HG03108 (cell line): ENCODE data around the gene TNIK.

Source experiments
- ATAC-seq: cut with Tn5 transposase; IDR thresholded peaks from one replicate; pipeline ENCODE4 v1.9.1; 2021; ENCODE audit warnings: moderate library complexity; ENCODE audit not compliant: unreplicated experiment

Gene TNIK

DNA sequence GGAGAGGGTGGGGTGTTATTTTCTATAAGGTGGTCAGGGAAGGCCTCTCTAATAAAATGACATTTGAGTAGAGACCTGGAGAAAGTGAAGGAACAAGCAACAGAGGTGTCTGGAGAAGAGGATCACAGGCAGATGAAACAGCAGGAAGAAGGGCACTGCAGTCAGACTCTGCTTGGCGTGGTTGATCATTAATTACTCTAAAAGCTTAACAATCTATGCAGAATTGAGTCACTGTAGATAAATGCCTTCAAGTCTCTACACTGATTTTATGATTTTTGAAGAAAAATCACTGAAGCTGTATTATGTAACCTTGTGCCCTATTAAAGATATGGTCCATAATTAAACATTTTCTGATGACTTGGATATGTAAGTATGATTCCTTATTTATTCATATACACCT, 114.2 kb downstream of the TNIK start:
- no peak for ATAC-seq

DNA sequence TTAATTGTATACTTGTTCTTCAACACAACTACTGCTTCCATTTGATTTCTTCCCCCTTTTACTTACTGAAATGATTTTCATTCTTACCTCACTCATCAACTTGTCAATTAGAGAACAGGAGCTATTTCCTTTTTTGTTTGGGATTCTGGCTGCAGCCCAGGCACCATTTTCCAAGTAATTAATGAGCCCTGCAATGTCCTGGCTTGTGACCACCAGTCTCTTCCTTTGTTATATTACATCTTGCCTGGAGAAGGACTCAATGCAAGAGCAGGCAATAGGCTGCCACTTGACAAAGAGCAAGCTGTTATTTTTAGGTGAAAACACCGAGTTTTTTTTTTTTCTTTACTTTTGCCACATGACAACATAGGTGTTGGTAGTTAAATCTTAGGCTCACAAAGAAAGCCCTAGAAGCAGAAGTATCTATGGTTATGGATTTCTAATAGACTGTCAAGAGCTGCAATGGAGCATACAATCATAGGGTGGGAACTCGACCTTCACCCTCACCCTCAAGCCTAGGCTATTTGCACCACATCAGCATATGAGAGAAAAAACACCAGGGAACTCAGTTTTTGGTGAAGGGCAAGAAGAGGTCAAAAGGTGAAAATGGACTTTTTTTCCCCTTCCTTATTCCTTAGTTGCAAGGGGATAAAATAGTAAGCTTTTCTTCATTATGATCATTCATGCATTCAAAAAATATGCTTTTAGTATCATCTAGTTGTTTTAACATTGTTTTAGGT, 114.9 kb downstream of the TNIK start:
- no peak for ATAC-seq

DNA sequence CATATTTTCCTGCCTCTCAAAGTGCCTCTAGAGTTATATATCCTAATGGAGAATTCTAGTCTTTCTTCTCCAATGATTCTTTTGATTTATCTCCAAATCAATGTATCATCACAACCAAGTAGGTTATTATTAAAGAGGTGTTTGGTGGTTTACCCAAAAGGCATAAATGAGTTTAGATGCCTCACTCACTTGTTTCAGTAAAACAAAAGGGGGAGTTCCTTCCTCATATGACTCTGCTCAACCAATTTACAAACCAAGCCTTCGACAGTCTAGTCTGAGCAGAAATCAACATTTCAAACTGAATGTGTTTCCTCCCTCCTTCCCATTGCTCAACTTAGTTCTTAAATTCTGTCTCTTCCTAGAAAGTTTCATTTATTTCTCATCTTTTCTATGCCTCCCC, 116.5 kb downstream of the TNIK start:
- ATAC-seq, result no peak

DNA sequence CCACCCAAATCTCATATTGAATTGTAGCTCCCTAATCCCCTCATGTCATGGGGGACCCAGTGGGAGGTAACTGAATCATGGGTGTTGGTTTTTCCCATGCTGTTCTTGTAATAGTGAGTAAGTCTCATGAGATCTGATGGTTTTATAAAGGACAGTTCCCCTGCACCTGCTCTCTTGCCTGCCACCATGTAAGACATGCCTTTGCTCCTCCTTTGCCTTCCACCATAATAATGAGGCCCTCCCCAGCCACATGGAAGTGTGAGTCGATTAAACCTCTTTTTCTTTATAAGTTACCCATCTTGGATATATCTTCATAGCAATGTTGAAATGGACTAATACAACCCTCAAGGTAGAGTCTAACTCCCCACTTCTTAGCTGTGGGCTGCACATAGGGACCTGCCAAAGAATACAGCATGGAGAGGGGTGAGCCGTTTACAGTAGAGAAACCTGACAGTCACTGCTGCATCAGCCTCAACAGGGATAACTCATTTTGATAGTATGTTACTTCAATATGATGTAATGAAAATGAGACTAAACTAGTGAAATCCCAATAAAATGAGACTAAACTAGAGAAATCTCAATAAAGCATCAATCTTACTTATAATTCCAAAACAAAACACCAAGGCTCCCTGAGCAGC, 117.3 kb downstream of the TNIK start:
- ATAC-seq, result no peak

DNA sequence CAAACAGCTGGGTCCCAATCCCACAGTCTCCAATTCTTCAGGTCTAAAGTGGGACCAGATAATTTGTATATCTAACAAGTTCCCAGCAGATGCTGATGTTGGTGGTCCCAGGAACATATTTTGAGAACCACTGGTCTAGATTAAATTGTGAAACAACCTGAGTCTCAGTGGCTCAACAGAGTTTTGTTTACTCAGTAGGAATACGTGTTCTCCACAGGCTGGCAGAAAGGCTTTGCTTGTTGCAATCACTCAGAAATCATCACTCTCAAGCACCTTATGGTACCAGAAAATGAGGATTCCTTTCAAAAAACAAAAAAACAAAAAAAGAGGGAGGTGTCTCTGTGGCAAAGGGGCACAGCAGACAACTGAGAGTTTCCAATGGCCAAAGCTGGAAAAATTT, 118.0 kb downstream of the TNIK start:
- no peak for ATAC-seq

DNA sequence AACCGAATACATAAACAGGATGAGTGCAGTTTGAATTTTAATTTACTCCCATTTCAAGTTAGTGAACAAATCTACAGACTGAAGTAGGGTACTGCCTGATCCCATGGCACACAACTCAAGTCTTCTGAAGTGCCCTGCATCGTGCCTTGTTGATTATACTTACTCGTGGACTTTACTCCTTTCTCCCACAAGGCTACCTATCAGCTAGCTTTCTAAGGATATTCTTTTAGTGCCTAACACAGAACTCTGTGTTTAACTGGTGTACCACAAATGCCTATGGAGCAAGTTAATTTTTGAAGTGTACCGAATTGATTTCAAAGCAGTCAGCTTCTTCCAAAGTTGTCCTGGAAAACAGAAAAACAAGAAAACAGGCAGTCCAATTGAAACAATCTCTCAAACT, 119.8 kb downstream of the TNIK start:
- ATAC-seq, result no peak

DNA sequence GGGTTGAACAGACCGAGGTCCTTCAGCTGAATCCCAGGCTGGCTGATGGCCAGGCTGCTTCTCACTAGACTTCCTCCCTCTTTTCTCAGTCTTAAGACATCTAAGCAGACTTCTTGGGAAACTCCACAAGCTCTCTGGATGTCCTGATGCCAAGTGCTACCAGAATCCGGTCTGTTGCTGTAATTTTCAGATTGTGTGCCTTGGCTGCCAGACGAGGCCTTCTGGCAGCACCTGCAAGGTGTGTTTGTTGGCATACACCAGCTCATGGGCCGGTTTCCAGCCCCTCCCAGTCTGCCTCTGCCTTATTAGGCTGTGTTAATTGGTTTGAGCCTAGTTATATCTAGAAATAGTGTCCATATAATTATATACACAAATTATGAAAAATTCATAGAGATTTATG, 120.6 kb downstream of the TNIK start:
- ATAC-seq, result no peak

DNA sequence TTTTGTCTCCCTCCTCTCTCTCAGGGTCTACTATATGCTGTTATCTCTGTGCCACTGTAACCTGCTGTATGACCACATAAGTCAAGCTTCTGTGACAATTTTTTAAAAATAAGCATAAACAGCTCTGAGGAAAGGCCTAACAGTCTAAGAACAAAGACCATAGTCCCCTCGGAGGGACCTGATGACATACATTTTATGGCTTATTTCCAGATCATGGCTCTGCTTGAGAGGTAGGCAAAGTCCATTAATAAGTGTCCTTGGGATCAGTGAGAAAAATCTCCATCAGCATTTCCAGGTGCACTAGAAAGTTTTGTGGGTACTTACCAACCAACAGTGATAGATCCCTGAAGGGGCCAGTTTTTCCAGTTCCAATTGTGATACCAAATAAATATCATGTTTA, 123.8 kb downstream of the TNIK start:
- no peak for ATAC-seq

DNA sequence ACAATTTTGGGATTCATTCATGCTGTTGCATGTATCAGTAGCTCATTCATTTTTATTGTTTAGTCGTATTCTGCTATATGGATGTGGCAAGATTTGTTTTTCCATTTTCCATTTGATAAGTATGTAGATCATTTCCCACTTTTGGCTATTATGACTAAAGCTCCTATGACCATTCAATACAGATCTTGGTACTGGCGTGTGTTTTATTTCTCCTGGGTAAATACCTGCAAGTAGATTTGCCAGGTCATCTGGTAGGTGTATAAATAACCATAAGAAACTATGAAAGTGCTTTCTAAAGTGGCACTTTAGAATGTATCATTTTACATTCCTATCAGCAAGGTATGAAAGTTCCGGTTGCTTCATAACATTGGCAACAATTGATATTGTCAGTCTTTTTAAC, 124.6 kb downstream of the TNIK start:
- ATAC-seq, result no peak

DNA sequence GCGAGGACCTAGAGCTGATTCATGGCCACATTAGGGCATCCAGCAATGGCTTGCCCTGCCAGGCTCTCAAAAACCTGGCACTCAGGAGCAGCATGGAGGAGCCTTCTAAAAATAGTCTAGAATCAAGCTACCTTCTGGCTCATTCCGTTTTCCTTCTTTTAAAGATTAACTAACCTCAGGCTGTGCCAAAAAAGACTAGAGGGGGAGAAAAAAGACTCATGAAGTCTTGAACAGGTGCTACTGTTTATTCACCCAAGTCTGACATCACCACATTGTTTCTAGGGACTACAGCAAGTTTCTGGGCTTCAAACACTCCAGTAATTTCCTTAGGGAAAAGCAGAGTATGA, 125.8 kb downstream of the TNIK start:
- no peak for ATAC-seq

DNA sequence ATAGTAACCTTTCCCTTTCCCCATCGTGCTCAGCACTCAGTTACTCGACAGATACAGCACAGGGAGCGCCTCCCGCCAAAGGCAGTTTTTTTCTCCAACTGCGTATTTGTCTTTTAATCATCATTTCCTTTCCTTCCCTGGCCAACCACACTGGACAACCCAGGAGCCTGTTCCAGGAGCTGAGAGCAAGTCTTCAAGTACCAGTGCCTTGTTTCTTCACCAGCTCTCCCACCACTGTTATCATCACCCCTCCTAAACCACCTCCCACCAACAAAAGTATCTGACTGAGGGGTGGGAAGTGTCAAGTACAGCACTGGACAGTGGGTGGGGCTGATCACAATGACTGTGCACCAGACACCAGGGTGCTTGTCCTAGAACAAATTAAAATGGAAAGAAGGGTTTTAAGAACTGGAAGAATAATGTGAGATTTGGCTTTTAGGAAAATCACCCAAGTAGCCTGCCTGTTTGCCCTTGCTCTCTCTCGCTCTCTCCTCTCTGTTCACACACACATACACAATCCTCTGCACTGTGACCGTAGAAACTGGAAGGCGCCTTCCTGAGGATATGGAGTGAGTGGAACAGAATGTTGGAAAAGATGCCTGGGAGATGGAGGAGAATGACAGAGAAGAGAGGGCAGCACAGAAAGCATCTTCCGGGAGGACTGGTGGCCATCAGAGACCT, 126.3 kb downstream of the TNIK start:
- no peak for ATAC-seq

DNA sequence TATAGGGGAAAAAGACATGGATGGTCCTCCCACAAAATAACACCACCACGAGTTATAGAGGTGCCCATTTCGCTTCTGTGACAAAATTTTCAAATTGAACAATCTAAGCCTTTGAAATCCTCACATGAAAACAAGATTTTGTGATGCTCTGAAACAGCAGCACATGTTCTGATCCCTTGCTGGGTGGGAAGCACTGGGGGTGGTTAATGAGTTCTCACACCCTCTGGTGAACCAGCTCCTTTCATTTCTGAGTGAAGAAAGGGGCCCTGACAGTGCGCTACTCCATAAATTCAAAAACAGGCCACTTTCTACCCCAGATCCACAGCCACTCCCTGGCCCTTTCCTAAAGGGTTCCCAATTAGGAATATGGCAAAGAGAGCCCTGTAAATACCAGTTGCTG, 129.3 kb downstream of the TNIK start:
- ATAC-seq, result no peak

DNA sequence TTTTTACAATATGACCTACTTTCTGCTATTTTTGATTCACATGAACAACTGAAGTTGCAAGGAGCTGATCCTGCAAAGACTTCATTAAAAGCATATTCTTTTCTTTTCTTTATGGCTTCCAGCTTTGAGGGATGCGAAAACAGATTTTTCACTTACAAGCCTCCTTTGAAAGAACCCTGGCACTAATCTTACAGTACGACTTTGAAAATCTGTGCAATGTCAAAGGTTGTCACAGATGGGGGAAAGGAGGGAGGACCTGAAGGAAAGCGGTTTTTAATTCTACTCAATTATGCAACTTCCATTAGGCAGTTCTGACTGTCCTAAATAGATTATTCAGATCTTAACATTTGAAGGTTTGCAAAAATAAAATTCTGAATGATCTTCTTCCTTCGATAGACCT, 130.5 kb downstream of the TNIK start:
- ATAC-seq, result no peak

DNA sequence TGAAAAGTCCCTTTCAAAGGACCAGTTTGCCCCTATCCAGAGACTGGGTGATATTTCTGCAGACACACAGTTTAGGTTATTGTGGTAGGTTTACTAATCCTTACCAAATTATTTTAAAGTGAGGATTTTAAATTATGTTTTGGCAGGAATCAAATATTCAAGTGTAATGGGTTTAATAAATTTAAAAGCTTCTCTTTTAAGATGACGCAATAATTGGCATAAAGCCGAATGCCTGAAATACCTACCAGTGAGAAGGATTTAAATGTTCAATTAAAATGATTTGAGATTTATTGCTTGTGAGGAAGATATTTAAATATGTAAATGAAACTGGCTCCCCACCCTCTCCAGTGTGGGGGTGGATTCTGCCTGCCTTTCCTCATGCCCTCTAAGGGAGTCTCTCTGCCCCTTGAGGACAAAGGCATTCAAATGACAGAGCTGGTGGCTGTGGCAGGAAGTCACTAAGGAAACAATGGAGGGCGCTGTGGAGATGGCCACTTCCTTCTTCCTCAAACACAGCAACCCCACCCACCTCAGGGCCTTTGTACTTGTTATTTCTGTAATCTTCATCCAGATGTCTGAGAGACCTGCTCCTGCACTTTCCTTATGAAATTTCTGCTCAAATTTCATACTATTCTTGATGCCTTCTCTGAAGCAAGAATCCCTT, 131.7 kb downstream of the TNIK start:
- no peak for ATAC-seq

DNA sequence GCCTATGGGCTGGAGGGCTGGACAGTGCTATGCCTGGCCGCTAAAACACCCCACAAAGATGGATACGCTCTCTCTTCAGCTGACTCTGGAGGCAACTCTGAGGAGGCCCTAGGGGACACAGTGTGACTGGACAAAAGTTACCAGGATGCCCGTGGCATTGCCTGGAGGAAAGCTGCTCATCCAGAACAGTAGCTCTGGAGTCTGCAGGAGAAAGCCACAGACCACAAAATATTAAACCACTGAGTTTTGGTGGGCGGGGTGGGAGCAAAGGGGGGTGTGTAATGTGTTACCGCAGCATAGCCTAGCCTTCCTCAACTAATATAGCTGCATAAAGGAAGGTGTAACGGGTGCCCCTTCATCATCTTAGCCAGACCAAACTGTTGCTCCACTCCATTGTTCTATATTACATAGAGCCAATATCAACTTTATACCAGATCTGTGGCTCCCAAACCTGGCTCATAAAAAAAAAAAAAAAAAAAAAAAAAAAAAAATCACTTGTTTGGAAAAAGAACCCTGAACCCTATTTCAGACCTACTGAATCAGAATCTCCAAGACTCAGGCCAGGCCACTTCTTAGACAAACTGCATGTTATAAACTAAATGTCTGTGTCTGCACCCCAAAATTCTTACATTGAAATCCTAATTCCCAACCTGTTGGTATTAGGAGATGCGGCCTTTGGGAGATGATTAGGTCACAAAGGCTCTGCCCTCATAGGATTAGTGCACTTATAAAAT, 132.6 kb downstream of the TNIK start:
- ATAC-seq, result no peak

DNA sequence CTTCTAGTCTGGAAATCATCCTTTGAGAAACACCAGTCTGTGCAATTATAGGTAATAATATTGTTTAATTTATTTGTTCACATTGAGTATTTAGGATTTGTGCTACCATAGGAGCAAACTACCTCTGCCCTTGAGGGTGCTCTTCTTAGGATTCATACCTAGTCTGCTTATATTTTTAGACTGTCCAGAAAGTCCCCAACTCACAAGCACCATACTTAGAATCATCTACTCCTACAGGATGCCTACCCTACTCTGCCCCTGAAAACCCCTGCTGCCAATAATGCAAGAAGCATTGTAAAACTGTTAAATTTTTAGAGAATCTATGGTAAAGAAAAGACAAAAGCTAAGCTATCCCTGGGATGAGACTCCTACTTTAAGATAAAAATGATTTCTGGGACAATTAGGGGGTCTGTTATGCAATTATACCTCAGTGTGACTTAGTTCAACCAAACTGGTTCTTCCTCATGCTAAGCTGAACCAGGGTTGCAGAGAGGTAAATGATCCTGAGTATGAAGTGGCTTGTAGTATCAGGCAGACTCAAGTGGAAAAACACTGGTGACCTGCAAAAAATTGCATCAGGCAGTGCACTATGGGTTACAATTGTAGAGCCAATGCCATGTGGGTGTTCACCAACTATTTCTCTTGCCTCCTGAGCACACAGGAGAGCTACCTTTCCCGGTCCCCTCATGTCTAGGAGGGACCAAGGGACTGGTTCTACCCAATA, 133.3 kb downstream of the TNIK start:
- ATAC-seq, result no peak

DNA sequence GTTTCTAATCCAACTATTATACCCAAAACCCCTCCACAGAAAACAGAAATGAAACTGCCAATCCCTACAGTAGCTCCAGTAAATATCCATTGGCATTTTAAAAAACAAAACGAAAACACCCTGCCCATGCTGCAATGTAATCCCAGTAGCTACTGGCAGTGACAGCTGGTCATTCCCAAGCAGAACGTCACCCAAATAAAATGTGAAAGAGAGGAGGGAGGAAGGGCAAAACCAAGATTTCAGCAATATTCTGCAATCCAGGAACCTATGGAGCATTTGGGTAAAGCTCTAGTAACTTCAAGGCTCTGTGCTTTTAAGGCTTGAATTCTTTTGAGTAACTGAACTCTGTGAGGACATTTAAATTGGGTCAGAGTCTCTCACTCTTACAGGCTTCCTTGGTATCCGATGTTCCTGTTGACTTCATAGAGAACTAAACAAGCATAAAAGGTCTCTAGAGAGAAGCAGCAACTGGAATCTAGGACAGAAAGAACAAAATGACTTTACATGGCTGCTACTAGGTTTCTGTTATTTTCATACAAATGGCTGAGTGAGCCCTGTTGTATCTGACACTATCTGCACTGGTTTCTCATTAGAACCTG, 136.2 kb downstream of the TNIK start:
- ATAC-seq, result no peak

DNA sequence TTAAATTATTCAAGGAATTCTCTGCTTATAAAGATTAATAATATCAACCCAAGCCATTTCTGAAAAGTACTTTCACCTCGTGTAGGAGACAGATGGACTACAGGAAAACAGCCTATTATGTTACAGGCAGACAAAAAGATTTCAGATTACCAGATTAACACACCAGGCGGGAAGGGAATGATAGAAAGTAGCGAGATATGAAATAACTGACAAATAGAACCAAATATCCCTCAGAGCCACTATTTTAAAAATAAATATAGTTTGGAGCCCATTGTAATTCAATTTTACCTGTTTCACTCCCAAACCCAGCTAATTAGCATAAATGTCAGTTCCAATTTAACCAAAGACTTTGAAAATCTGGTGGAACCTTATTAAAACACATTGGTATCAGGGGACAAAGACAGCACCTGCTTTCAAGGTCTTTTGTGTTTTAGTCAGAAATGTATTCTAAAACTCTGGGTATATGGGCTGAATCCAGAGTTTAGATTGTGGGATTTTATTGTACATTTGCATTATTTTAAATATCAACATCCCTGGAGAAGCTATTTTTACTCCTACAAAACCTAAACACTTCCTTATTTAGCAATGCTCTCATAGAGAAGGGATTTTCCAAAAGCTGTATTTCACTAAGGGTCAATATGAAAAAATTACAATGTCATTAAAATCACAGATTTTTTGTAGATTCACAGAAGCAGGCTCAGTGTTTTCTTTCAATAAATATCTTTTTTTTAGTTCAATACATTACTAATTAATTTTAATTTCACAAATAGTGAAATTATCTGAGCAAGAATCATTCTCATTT, 138.4 kb downstream of the TNIK start:
- ATAC-seq, result no peak

DNA sequence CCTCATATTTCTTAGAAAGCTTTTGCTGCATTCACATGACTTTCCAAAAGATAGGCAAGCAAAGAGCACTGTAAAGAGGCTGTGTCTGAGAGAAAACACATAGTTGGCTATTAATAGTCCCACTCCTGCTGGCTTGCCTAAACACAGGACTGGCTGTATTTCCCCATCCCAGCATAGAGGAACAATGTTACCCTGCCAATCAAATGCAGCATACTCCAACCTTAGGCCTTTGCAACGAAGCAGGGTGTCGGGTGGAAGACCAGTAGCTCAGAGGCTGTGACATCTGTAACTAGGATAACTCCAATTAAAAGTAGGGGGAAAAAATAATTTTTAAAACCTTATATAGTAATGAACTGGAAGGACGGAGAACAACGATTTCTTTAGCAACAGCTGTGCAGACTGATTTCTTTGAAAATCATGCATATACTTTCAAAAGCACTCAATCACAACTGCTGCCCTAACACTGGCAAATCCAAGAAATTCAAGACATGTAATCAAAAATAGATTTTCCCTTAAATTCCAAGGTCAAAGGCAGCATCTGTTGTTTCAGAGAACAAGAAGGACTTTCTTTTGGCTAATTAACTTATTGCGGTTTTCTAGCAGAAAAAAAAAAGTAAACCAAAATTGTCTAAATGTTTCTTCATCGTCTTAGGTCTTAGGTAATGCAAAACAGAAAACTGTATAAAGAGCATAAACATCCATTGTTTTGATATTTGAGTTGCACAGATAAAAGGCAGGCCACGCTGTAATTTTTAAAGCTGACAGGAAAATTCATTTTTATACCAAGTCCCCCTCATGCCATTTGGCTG, 139.3 kb downstream of the TNIK start:
- ATAC-seq, result no peak
